Activated CD8-positive, alpha-beta T cell treated with anti-CD3 and anti-CD28 coated beads for 36 hours (primary cell): Measurements from ENCODE around the gene SPIB. TPM values are rescaled to one million over a fixed set of nuclear protein-coding genes. Genes with fewer than 3 reads are reported as not detected.
"Not testable (repeated sequence)": the region's sequence is repeated elsewhere in the genome, so short reads cannot be mapped to it uniquely, and the experiment has no call there.

Source experiments
- ATAC-seq: fragments of 200-7000 bp; cut with Tn5 transposase; one replicate; pipeline ENCODE4 v1.10.0; 2021; ENCODE audit warnings: mild to moderate bottlenecking, moderate library complexity
- CTCF ChIA-PET: fragments of 350-600 bp; sonication (Branson Sonifier 250); formaldehyde crosslinking; loops from one replicate; lab custom pipeline; 2021; ENCODE audit warnings: antibody characterized with exemption; lab: Charles Lee
- POLR2A ChIA-PET: fragments of 350-600 bp; sonication (Branson Sonifier 250); formaldehyde crosslinking; loops from one replicate; lab custom pipeline; 2021; ENCODE audit warnings: antibody characterized with exemption; lab: Charles Lee
- DNase-seq: peaks from one replicate; pipeline ENCODE4 v3.0.0-alpha.2; 2020
- H3K27ac Mint-ChIP-seq: one replicate; pipeline ENCODE4 v1.8.0; 2021; ENCODE audit warnings: mild to moderate bottlenecking, mixed read lengths
- H3K27me3 Mint-ChIP-seq: one replicate; pipeline ENCODE4 v1.8.0; 2021; ENCODE audit warnings: mixed read lengths
- H3K36me3 Mint-ChIP-seq: one replicate; pipeline ENCODE4 v1.8.0; 2021; ENCODE audit warnings: low read depth, mixed read lengths
- H3K4me1 Mint-ChIP-seq: one replicate; pipeline ENCODE4 v1.8.0; 2021; ENCODE audit warnings: low read depth, mixed read lengths
- H3K4me3 Mint-ChIP-seq: one replicate; pipeline ENCODE4 v1.8.0; 2021; ENCODE audit warnings: mild to moderate bottlenecking, moderate library complexity, mixed read lengths
- H3K9me3 Mint-ChIP-seq: one replicate; pipeline ENCODE4 v1.8.0; 2021; ENCODE audit warnings: mixed read lengths
- CTCF ChIP-seq: fragments of 200-600 bp; IDR thresholded peaks from one replicate; pipeline ENCODE4 v1.8.0; 2022; ENCODE audit warnings: antibody characterized with exemption, mild to moderate bottlenecking
- intact Hi-C: fragments of 100-400 bp; cut with micrococcal nuclease; formaldehyde crosslinking; loops from one replicate; pipeline ENCODE4 v1.10.0; 2022
- total RNA-seq, 2 experiments: library from RNA; stranded (reverse); gene quantifications; one replicate each; pipeline ENCODE4 v1.2.3, GENCODE V29; 2021

SPIB gene
- total RNA-seq, 2 experiments from 2014 or later: 0.68 to 1.5 TPM

DNA sequence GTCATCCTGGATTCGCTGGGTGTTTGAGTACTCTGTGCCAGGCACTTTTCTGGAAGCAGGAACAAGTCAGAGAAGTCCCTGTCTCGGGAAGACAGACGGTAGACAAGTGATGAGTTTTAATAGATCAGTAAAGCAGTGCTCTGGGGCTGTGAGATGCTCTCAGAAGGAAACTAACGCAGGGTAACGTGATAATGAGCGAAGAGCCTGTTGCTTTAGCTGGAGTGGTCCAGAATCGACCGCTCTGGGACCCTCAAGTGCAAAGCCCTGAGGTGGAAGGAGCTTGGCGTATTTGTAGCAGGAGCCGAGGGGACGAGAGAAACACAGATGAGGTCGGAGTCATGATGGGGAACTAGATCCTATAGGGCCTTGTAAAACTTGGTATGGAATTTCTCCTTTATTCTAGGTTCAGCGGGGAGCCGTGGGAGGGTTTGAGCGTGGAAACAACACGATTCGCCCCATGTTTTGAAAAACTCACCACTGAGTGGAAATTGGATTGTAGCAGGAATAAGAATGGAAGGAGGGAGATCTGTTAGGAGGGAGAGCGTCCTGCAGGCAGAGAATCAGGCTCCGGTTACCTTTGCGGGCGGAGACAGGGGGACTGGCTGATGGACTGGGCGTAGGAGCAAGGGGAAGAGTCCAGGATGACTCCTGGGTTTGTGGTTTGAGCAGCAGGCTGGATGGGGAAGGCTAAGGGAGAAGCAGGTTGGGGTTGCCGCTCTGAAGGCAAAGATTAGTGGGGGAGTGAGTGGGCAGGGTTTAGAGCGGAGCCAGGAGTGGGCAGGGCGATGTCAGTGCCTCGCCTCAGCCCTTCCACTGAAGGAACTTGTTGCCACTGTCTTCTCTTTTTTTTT is 33.8 kb upstream of the SPIB start:
- DNase-seq (peak; percentile 26), ATAC-seq (no peak)
- H3K27ac Mint-ChIP-seq: peak overlapping the region; percentile 95
- ChIA-PET CTCF (interaction anchor here (1.3 to 2.0 kb wide), 4 partner anchors 16 to 31 kb away, joined by 4 to 10 read pairs (median 7); no protein-coding TSS in a partner anchor), POLR2A (interaction anchor here (0.6 to 2.3 kb wide), 12 partner anchors 10 to 91 kb away, joined by 3 to 11 read pairs (median 4); partner anchors contain the start of genes EMC10, GARIN5A, NAPSA and NR1H2)
- H3K27me3 Mint-ChIP-seq: no peaks in the 10 kb centered on the region
- no peak for TF ChIP-seq CTCF
- H3K36me3 Mint-ChIP-seq: peaks cover 34% of the 10 kb centered on the region
- H3K9me3 Mint-ChIP-seq: no peaks in the 10 kb centered on the region
- peak overlapping the region; percentile 94 for H3K4me3 Mint-ChIP-seq
- peaks cover 30% of the 10 kb centered on the region for H3K4me1 Mint-ChIP-seq
- intact Hi-C loops: no loop called here

- Mint-ChIP-seq H3K36me3 (peaks cover 46% of the 10 kb centered on the region), H3K4me3 (peak overlapping the region; percentile 5)
These were observed 31.4 kb upstream of the SPIB start for GRCh38 chr19:50387176-50387867.

GRCh38 chr19:50387868-50388245 is 30.9 kb upstream of the SPIB start:
- TF ChIP-seq CTCF: no peak
- ATAC-seq: no peak
- ChIA-PET CTCF (interaction anchor here (1.1 to 2.1 kb wide), 3 partner anchors 19 to 31 kb away, joined by 5 to 8 read pairs (median 6); no protein-coding TSS in a partner anchor), POLR2A (interaction anchor here (1.3 kb wide), 1 partner anchor 39 kb away, joined by 5 read pairs; no protein-coding TSS in a partner anchor)
- no peak overlapping the region for H3K27ac Mint-ChIP-seq
- no peak for DNase-seq
- H3K36me3 Mint-ChIP-seq: peaks cover 50% of the 10 kb centered on the region
- intact Hi-C loops: no loop called here
- peak overlapping the region; percentile 5 for H3K4me3 Mint-ChIP-seq
- H3K9me3 Mint-ChIP-seq: no peaks in the 10 kb centered on the region
- H3K27me3 Mint-ChIP-seq: no peaks in the 10 kb centered on the region
- peaks cover 30% of the 10 kb centered on the region for H3K4me1 Mint-ChIP-seq

More at GRCh38 chr19:50387176-50387867, 31.4 kb upstream of the SPIB start:
- DNase-seq (no peak), ATAC-seq (no peak)
- intact Hi-C loops: no loop called here
- H3K4me1 Mint-ChIP-seq: peaks cover 30% of the 10 kb centered on the region
- H3K27ac Mint-ChIP-seq: no peak overlapping the region
- H3K27me3 Mint-ChIP-seq: no peaks in the 10 kb centered on the region
- TF ChIP-seq CTCF: no peak
- H3K9me3 Mint-ChIP-seq: no peaks in the 10 kb centered on the region
- POLR2A ChIA-PET: interaction anchor here (0.9 to 2.1 kb wide), 3 partner anchors 14 to 40 kb away, joined by 3 to 6 read pairs (median 5); no protein-coding TSS in a partner anchor
- CTCF ChIA-PET: interaction anchor here (1.1 to 2.1 kb wide), 3 partner anchors 18 to 30 kb away, joined by 5 to 8 read pairs (median 6); no protein-coding TSS in a partner anchor

GRCh38 chr19:50390295-50390694 is 28.4 kb upstream of the SPIB start:
- H3K4me3 Mint-ChIP-seq, POLR2A ChIA-PET: not testable (repeated sequence)

DNA sequence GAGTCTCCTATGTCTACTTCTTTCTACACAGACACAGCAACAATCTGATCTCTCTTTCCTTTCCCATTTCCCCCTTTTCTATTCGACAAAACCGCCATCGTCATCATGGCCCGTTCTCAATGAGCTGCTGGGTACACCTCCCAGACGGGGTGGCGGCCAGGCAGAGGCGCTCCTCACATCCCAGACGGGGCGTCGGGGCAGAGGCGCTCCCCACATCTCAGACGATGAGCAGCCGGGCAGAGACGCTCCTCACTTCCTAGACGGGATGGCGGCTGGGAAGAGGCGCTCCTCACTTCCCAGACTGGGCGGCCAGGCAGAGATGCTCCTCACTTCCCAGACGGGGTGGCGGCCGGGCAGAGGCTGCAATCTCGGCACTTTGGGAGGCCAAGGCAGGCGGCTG is 27.8 kb upstream of the SPIB start:
- peaks cover 12% of the 10 kb centered on the region for H3K4me1 Mint-ChIP-seq
- intact Hi-C loops: not testable (repeated sequence)

More at GRCh38 chr19:50390295-50390694, 28.4 kb upstream of the SPIB start:
- DNase-seq, H3K9me3 Mint-ChIP-seq, ATAC-seq, intact Hi-C loops, H3K27me3 Mint-ChIP-seq, H3K27ac Mint-ChIP-seq, CTCF ChIA-PET: not testable (repeated sequence)
- H3K36me3 Mint-ChIP-seq: peaks cover 52% of the 10 kb centered on the region
- peaks cover 14% of the 10 kb centered on the region for H3K4me1 Mint-ChIP-seq

More for the DNA sequence above, 27.8 kb upstream of the SPIB start:
- DNase-seq, H3K27ac Mint-ChIP-seq, CTCF ChIA-PET, ATAC-seq, POLR2A ChIA-PET, H3K9me3 Mint-ChIP-seq, H3K4me3 Mint-ChIP-seq, H3K27me3 Mint-ChIP-seq: not testable (repeated sequence)
- peaks cover 52% of the 10 kb centered on the region for H3K36me3 Mint-ChIP-seq
